OCI-LY7 (cell line): Measurements from ENCODE around the gene PAEP.

Experiments
- EZH2phosphoT487 ChIP-seq: fragments of 200-600 bp; sonication (generic); IDR thresholded peaks from 2 replicates; pipeline ENCODE4 v1.6.1; 2018; ENCODE audit warnings: low read depth, borderline replicate concordance, mild to moderate bottlenecking, mixed run types, antibody characterized with exemption, low read length, moderate library complexity, mixed read lengths
- TF ChIP-seq, protein P1 (sequence below): fragments of 200-600 bp; sonication (generic); conservative IDR thresholded peaks from 2 replicates; pipeline ENCODE4 v1.5.1; 2014; ENCODE audit warnings: mild to moderate bottlenecking, antibody characterized with exemption, low read length, moderate library complexity, mixed read lengths

DNA sequence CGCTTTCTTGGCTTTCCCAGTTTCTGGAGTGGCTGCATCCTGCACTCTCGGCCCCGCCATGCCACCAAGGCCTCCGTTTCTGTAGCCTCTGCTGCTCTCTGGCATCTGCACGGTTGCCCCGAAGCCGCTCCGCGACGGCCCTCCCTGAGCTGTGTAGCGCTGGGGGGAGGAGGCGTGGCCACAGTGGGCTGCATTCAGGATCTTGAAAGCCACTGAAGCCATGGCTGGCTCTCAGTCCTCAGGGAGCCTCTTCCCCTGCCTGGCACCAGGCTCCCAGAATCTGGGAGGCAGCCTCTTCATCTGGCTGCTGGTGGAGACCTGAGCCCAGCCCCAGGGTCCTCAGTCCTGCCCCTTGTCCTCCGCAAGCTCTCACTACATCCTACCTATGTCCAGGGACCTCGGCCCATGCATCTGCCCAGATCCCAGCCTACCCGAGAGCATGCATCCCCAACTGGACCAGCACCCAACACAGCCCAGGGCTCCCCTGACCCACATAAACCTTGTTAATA is 25.1 kb downstream of the PAEP start:
- TF ChIP-seq, protein P1, sequence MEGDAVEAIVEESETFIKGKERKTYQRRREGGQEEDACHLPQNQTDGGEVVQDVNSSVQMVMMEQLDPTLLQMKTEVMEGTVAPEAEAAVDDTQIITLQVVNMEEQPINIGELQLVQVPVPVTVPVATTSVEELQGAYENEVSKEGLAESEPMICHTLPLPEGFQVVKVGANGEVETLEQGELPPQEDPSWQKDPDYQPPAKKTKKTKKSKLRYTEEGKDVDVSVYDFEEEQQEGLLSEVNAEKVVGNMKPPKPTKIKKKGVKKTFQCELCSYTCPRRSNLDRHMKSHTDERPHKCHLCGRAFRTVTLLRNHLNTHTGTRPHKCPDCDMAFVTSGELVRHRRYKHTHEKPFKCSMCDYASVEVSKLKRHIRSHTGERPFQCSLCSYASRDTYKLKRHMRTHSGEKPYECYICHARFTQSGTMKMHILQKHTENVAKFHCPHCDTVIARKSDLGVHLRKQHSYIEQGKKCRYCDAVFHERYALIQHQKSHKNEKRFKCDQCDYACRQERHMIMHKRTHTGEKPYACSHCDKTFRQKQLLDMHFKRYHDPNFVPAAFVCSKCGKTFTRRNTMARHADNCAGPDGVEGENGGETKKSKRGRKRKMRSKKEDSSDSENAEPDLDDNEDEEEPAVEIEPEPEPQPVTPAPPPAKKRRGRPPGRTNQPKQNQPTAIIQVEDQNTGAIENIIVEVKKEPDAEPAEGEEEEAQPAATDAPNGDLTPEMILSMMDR: no peak
- TF ChIP-seq EZH2phosphoT487: no peak
